H1 (cell line): ENCODE results near the gene TPM2. TPM values are rescaled to one million over a fixed set of nuclear protein-coding genes. Genes with fewer than 3 reads are reported as not detected.

Experiments
- CTCF ChIA-PET: fragments of 300-600 bp; sonication (Branson Sonifier 250); formaldehyde crosslinking; loops from one replicate; lab custom pipeline; 2021; ENCODE audit not compliant: partially characterized antibody; lab: Charles Lee
- POLR2A ChIA-PET: fragments of 300-600 bp; sonication (Branson Sonifier 250); formaldehyde crosslinking; loops from one replicate; lab custom pipeline; 2021; ENCODE audit warnings: inconsistent platforms; ENCODE audit not compliant: partially characterized antibody; lab: Charles Lee
- DNase-seq, 2 experiments: peaks; one replicate each; pipeline versions ENCODE4 v3.0.0 to v3.0.0-alpha.2; 2010 to 2022; ENCODE audit warnings: low spot score in 2 of 2, low read depth in 1 of 2, mixed read lengths in 1 of 2
- FAIRE-seq: peaks from 2 replicates; lab custom pipeline; 2011; peaks lifted over from hg19 to GRCh38; lab: Jason Lieb, UNC
- H2AFZ ChIP-seq: 2 replicates; pipeline ENCODE4 v1.8.1; 2012; ENCODE audit warnings: low read length, inconsistent platforms
- H2AK5ac ChIP-seq: 2 replicates; pipeline ENCODE4 v1.6.1; 2013; ENCODE audit warnings: low read depth, low read length
- H2BK120ac ChIP-seq: replicated peaks from 2 replicates; pipeline ENCODE3; 2013; ENCODE audit warnings: low read depth, low read length, inconsistent platforms
- H2BK12ac ChIP-seq: 2 replicates; pipeline ENCODE4 v1.6.1; 2013; ENCODE audit warnings: low read depth, low read length
- H2BK15ac ChIP-seq: 2 replicates; pipeline ENCODE4 v1.6.1; 2013; ENCODE audit warnings: low read length
- H2BK20ac ChIP-seq: 2 replicates; pipeline ENCODE4 v1.6.1; 2013; ENCODE audit warnings: low read length
- H2BK5ac ChIP-seq: 2 replicates; pipeline ENCODE4 v1.6.1; 2013; ENCODE audit warnings: low read depth, low read length
- H3K14ac ChIP-seq: 2 replicates; pipeline ENCODE4 v1.6.1; 2013; ENCODE audit warnings: inconsistent platforms; ENCODE audit not compliant: insufficient read length
- H3K18ac ChIP-seq: 2 replicates; pipeline ENCODE4 v1.6.1; 2013; ENCODE audit warnings: low read length; ENCODE audit errors: extremely low read depth
- H3K23ac ChIP-seq: 2 replicates; pipeline ENCODE4 v1.6.1; 2013; ENCODE audit warnings: inconsistent platforms; ENCODE audit not compliant: insufficient read length
- H3K23me2 ChIP-seq: 2 replicates; pipeline ENCODE4 v1.6.1; 2013; ENCODE audit warnings: low read depth, low read length
- H3K27ac ChIP-seq: 2 replicates; pipeline ENCODE4 v1.6.1; 2011; ENCODE audit warnings: low read depth, low read length, inconsistent platforms
- H3K27me3 ChIP-seq, 4 experiments: replicated peaks in 1 of 4; 1 replicate in 1 of 4; 2 replicates in 3 of 4; pipeline versions ENCODE4 v1.6.1 to v1.8.1; 2011 to 2013; ENCODE audit warnings: low read length in 3 of 4, mild to moderate bottlenecking in 3 of 4, inconsistent platforms in 2 of 4, mixed read lengths in 2 of 4, moderate library complexity in 1 of 4; ENCODE audit not compliant: control insufficient read depth in 3 of 4, insufficient read depth in 3 of 4; ENCODE audit errors: extremely low read depth in 1 of 4
- H3K36me3 ChIP-seq, 4 experiments: 2 replicates each; pipeline versions ENCODE4 v1.6.1 to v1.8.1; 2011 to 2013; ENCODE audit warnings: mild to moderate bottlenecking in 4 of 4, low read length in 3 of 4, moderate library complexity in 2 of 4, control low read depth in 1 of 4, inconsistent platforms in 1 of 4; ENCODE audit not compliant: insufficient read depth in 4 of 4, control insufficient read depth in 2 of 4
- H3K4ac ChIP-seq: replicated peaks from 2 replicates; pipeline ENCODE3; 2013; ENCODE audit warnings: low read length, low read depth, mixed read lengths, inconsistent platforms; ENCODE audit not compliant: insufficient read length
- H3K4me1 ChIP-seq, 4 experiments: replicated peaks in 1 of 4; 1 replicate in 1 of 4; 2 replicates in 3 of 4; pipeline versions ENCODE4 v1.6.1 to v1.8.1; 2011 to 2013; ENCODE audit warnings: low read length in 3 of 4, inconsistent platforms in 2 of 4, mixed read lengths in 1 of 4; ENCODE audit not compliant: insufficient read depth in 4 of 4, control insufficient read depth in 3 of 4
- H3K4me2 ChIP-seq, 2 experiments: 2 replicates each; pipeline versions ENCODE4 v1.6.1 to v1.8.1; 2011 to 2013; ENCODE audit warnings: low read depth in 2 of 2, low read length in 2 of 2, control low read depth in 1 of 2, inconsistent platforms in 1 of 2, mild to moderate bottlenecking in 1 of 2; ENCODE audit not compliant: insufficient read depth in 1 of 2
- H3K4me3 ChIP-seq, 4 experiments: fragments of 200-600, 300-600 bp in 1 of 4; sonication (generic), shearing (Covaris generic), sonication (Bioruptor Twin) in 1 of 4; 2 replicates each; pipeline versions ENCODE4 v1.5.1 to v1.8.1; 2011 to 2016; ENCODE audit warnings: low read length in 4 of 4, low read depth in 3 of 4, control low read depth in 2 of 4, inconsistent platforms in 2 of 4, mild to moderate bottlenecking in 2 of 4, mixed read lengths in 1 of 4, moderate library complexity in 1 of 4; ENCODE audit not compliant: insufficient read depth in 2 of 4; ENCODE audit errors: extremely low read depth in 1 of 4
- H3K56ac ChIP-seq: replicated peaks from 2 replicates; pipeline ENCODE3; 2013; ENCODE audit warnings: low read depth, mild to moderate bottlenecking, mixed read lengths, low read length, inconsistent platforms; ENCODE audit not compliant: insufficient read length
- H3K79me1 ChIP-seq: 2 replicates; pipeline ENCODE4 v1.6.1; 2013; ENCODE audit warnings: low read depth, low read length, control low read depth
- H3K79me2 ChIP-seq, 2 experiments: 2 replicates each; pipeline versions ENCODE4 v1.6.1 to v1.8.1; 2012 to 2013; ENCODE audit warnings: low read length in 2 of 2, mild to moderate bottlenecking in 2 of 2, inconsistent platforms in 1 of 2; ENCODE audit not compliant: insufficient read depth in 2 of 2, control insufficient read depth in 1 of 2
- H3K9ac ChIP-seq, 4 experiments: replicated peaks in 1 of 4; 1 replicate in 1 of 4; 2 replicates in 3 of 4; pipeline versions ENCODE4 v1.6.1 to v1.8.1; 2011 to 2013; ENCODE audit warnings: low read depth in 3 of 4, low read length in 3 of 4, control low read depth in 2 of 4, mild to moderate bottlenecking in 2 of 4, moderate library complexity in 2 of 4, inconsistent platforms in 1 of 4; ENCODE audit errors: extremely low read depth in 1 of 4
- H3K9me3 ChIP-seq, 2 experiments: 2 replicates each; pipeline versions ENCODE4 v1.6.1 to v1.8.1; 2012 to 2013; ENCODE audit warnings: mild to moderate bottlenecking in 2 of 2, moderate library complexity in 2 of 2, control low read depth in 1 of 2, inconsistent platforms in 1 of 2, low read depth in 1 of 2, low read length in 1 of 2, mixed read lengths in 1 of 2; ENCODE audit not compliant: insufficient read depth in 2 of 2
- H4K20me1 ChIP-seq, 2 experiments: replicated peaks in 1 of 2; 2 replicates each; pipeline versions ENCODE3 to v1.8.1; 2011 to 2013; ENCODE audit warnings: inconsistent platforms in 2 of 2, low read length in 2 of 2, mild to moderate bottlenecking in 1 of 2; ENCODE audit not compliant: insufficient read depth in 2 of 2, control insufficient read depth in 1 of 2
- H4K5ac ChIP-seq: 2 replicates; pipeline ENCODE4 v1.6.1; 2013; ENCODE audit warnings: low read length, low read depth, mixed read lengths, inconsistent platforms; ENCODE audit not compliant: insufficient read length
- H4K8ac ChIP-seq: 2 replicates; pipeline ENCODE4 v1.8.0; 2013; ENCODE audit warnings: mild to moderate bottlenecking, moderate library complexity, low read length, inconsistent platforms; ENCODE audit not compliant: insufficient read depth; ENCODE audit errors: extremely low read depth
- H4K91ac ChIP-seq: replicated peaks from 2 replicates; pipeline ENCODE3; 2013; ENCODE audit warnings: low read length, mixed read lengths, inconsistent platforms; ENCODE audit not compliant: insufficient read length
- BACH1 ChIP-seq: IDR thresholded peaks from 2 replicates; pipeline ENCODE4 v1.6.1; 2012; ENCODE audit warnings: low read length, improper control_type of control experiment
- BRCA1 ChIP-seq: IDR thresholded peaks from 2 replicates; pipeline ENCODE4 v1.6.1; 2012; ENCODE audit warnings: low read depth, low read length, improper control_type of control experiment
- EP300 ChIP-seq, 2 experiments: IDR thresholded peaks; 1 replicate in 1 of 2; 2 replicates in 1 of 2; pipeline ENCODE4 v1.6.1; 2011 to 2012; ENCODE audit warnings: low read depth in 2 of 2, low read length in 2 of 2, mild to moderate bottlenecking in 2 of 2, borderline replicate concordance in 1 of 2, inconsistent platforms in 1 of 2, moderate library complexity in 1 of 2
- HDAC6 ChIP-seq: IDR thresholded peaks from one replicate; pipeline ENCODE4 v1.7.1; 2012; ENCODE audit warnings: low read depth, mild to moderate bottlenecking, inconsistent platforms, low read length, moderate library complexity
- POLR2A ChIP-seq, 2 experiments: IDR thresholded peaks; 1 replicate in 1 of 2; 2 replicates in 1 of 2; pipeline ENCODE4 v1.6.1; 2011; ENCODE audit warnings: low read depth in 2 of 2, low read length in 2 of 2, mild to moderate bottlenecking in 2 of 2; ENCODE audit errors: control extremely low read depth in 1 of 2
- POLR2AphosphoS5 ChIP-seq: IDR thresholded peaks from 2 replicates; pipeline ENCODE4 v1.6.1; 2011; ENCODE audit warnings: low read depth, low read length
- WGBS, 2 experiments: shearing (Covaris generic) in 1 of 2; methylation state at CpG; one replicate each; pipeline versions ENCODE4 v1.1.6 to v1.1.7; 2013 to 2015; ENCODE audit warnings: low lambda C conversion rate in 2 of 2, mixed read lengths in 2 of 2, inconsistent platforms in 1 of 2, low coverage in 1 of 2, missing lambda C conversion rate in 1 of 2; ENCODE audit not compliant: insufficient replicate concordance in 2 of 2, insufficient coverage in 1 of 2, insufficient read length in 1 of 2; ENCODE audit errors: extremely low coverage in 1 of 2, missing lambda C conversion rate in 1 of 2; 5-methylcytosine and 5-hydroxymethylcytosine counted together
- polyA plus RNA-seq, 7 experiments: library from polyadenylated mRNA; depleted of rRNA in 3 of 7; stranded (reverse) in 5 of 7; unstranded in 2 of 7; fragments of >200 nt in 5 of 7; fragments of 200-250 nt in 2 of 7; gene quantifications; 1 replicate in 5 of 7; 2 replicates in 1 of 7; 4 replicates in 1 of 7; pipeline versions ENCODE4 v1.2.1 to v1.2.3, GENCODE V29; 2011 to 2013; ENCODE audit warnings: missing spikeins in 2 of 7, mixed read lengths in 2 of 7
- total RNA-seq: library from RNA; stranded (reverse); fragmentation: NEBNext Ultra II Directional; extraction: Animal tissue kit (Norgen Biotek cat#: 25700); gene quantifications from 2 replicates; pipeline ENCODE4 v1.2.1, GENCODE V29; 2021

Gene TPM2
- total and polyA plus RNA-seq, 2 of the 8 experiments (the other 6 are each of a cell fraction or from before 2014, with no cell fraction given): 62.5 to 181 TPM

DNA sequence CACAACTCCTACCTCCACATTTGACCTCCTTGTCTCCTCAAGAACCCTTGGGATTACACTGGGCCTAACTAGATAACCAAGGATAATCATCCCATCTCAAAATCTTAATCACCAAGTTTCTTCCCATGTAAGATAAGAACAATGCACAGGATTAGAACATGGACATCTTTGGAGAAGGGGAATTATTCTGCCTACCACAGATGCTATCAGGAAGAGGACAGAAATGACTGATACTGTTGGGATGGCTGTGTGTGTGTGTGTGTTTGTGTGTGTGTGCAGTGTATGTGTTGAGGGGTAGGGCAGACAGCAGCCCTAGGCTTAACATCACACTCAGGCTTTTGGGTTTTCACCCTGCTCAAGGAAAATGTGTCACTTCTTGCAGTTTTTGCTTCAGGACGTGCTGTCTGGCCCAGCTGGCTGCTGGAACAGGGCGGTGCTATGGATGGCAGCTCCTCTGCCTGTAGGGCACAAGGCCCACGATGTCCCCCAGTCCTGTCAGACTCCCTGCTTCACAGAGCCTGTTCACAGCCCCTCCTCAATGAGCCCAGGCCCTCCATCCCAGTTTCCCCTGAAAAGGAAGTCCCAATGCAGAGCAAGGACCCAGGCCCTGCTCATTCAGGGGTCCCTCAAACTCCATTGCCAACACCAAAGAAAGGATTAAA, 8.3 kb downstream of the TPM2 start:
- H3K23ac ChIP-seq: no peak overlapping the region
- no peak overlapping the region; a peak in 1 of 4 replicates for H3K4me2 ChIP-seq
- TF ChIP-seq BACH1 (no peak), POLR2A (IDR thresholded peaks at IDR 0.05; ENCODE audit: control extremely low read depth in 1 of 2, low read depth in 2 of 2, low read length in 2 of 2) (peak in 1 of 2 experiments; percentile 35; a peak in 1 of 3 replicates), EP300 (IDR thresholded peaks at IDR 0.05; ENCODE audit: borderline replicate concordance in 1 of 2, low read depth in 2 of 2, low read length in 2 of 2) (no peak), BRCA1 (no peak), HDAC6 (no peak), POLR2AphosphoS5 (peak; percentile 80)
- peaks cover 0 to 6% (median 2%) of the 10 kb centered on the region in 4 experiments; a peak in 2 of 7 replicates for H3K4me1 ChIP-seq
- no peak overlapping the region for H3K4ac ChIP-seq
- no peak overlapping the region; a peak in 1 of 7 replicates for H3K9ac ChIP-seq
- H3K27ac ChIP-seq: 0 out of 2 replicates have a peak overlapping the region, but pooled peaks have one; percentile 29
- no peak overlapping the region for H4K8ac ChIP-seq
- H2BK15ac ChIP-seq: no peak overlapping the region
- H3K9me3 ChIP-seq: no peaks in the 10 kb centered on the region
- DNase-seq (no peak), FAIRE-seq (no peak)
- ChIA-PET CTCF (interaction anchor here (0.9 to 2.8 kb wide), 5 partner anchors 10 to 95 kb away, joined by 4 to 23 read pairs (median 5); partner anchors contain the start of gene ARHGEF39), POLR2A (interaction anchor here (0.7 to 8.4 kb wide), 9 partner anchors 8 to 213 kb away, joined by 3 to 55 read pairs (median 4); partner anchors contain the start of genes ARHGEF39, CCDC107, RMRP and TPM2)
- peaks cover 0 to under 1% (median under 1%) of the 10 kb centered on the region in 4 experiments; a peak in 2 of 7 replicates for H3K27me3 ChIP-seq
- WGBS, 2 experiments: 83% methylated on average over 3 of the region's 3 CpGs; no CpG with 5 or more reads in 1 of the 2 experiments
- H3K18ac ChIP-seq: no peak overlapping the region
- H2BK20ac ChIP-seq: no peak overlapping the region
- H2BK5ac ChIP-seq: no peak overlapping the region
- no peaks in the 10 kb centered on the region for H3K23me2 ChIP-seq
- H2AFZ ChIP-seq: no peak overlapping the region
- H4K91ac ChIP-seq: no peak overlapping the region
- peaks cover 5 to 8% of the 10 kb centered on the region in 2 experiments for H4K20me1 ChIP-seq
- peaks cover 14 to 40% (median 30%) of the 10 kb centered on the region in 4 experiments for H3K36me3 ChIP-seq
- no peaks in the 10 kb centered on the region for H3K79me1 ChIP-seq
- no peaks in the 10 kb centered on the region for H3K79me2 ChIP-seq
- H2AK5ac ChIP-seq: no peak overlapping the region
- H4K5ac ChIP-seq: no peak overlapping the region
- H2BK12ac ChIP-seq: no peak overlapping the region
- H3K56ac ChIP-seq: no peak overlapping the region
- no peak overlapping the region for H3K4me3 ChIP-seq
- H2BK120ac ChIP-seq: no peak overlapping the region
- H3K14ac ChIP-seq: no peak overlapping the region
